Muscle of leg (tissue), 11 donors: ENCODE data around the gene ARHGDIB. TPM values are rescaled to one million over a fixed set of nuclear protein-coding genes. Genes with fewer than 3 reads are reported as not detected.

Experiments used
- DNase-seq: peaks from one replicate; pipeline ENCODE4 v3.0.0; 2013
- H3K27ac ChIP-seq: one replicate; pipeline ENCODE4 v1.5.1; 2013; ENCODE audit warnings: mild to moderate bottlenecking, low read length, control low read depth
- H3K27me3 ChIP-seq: one replicate; pipeline ENCODE4 v1.6.1; 2013; ENCODE audit warnings: low read length; ENCODE audit not compliant: control insufficient read depth, insufficient read depth
- H3K36me3 ChIP-seq: one replicate; pipeline ENCODE4 v1.6.1; 2013; ENCODE audit warnings: low read length; ENCODE audit not compliant: control insufficient read depth, insufficient read depth
- H3K4me1 ChIP-seq: one replicate; pipeline ENCODE4 v1.6.1; 2013; ENCODE audit warnings: low read length; ENCODE audit not compliant: control insufficient read depth, insufficient read depth
- H3K4me3 ChIP-seq: one replicate; pipeline ENCODE4 v1.5.1; 2013; ENCODE audit warnings: low read length, control low read depth
- H3K9me3 ChIP-seq: replicated peaks from 2 replicates; pipeline ENCODE4 v1.6.1; 2013; ENCODE audit warnings: low read depth, low read length; ENCODE audit not compliant: control insufficient read depth
- WGBS: methylation state at CpG from one replicate; pipeline ENCODE4 v1.1.5; 2013; ENCODE audit warnings: missing lambda C conversion rate; ENCODE audit not compliant: insufficient coverage; 5-methylcytosine and 5-hydroxymethylcytosine counted together
- polyA plus RNA-seq, 8 donors: library from polyadenylated mRNA; unstranded; fragments of 120-200 nt; gene quantifications; one replicate each; pipeline versions ENCODE4 v1.2.1 to v1.2.3, GENCODE V29; 2013; ENCODE audit warnings: inconsistent platforms in 1 of 8, low replicate concordance in 1 of 8; ENCODE audit not compliant: insufficient read length in 8 of 8, insufficient read depth in 1 of 8
- total RNA-seq: library from RNA; stranded (reverse); fragments of 120-200 nt; gene quantifications from one replicate; pipeline ENCODE4 v1.2.4, GENCODE V29; 2013

ARHGDIB gene
- total and polyA plus RNA-seq, 9 donors, result 37.8 to 47.6 (median 42.0) TPM

- H3K36me3 ChIP-seq, result no peaks in the 10 kb centered on the region
- WGBS, result 33% methylated on average over 1 of the region's 5 CpGs
- H3K4me3 ChIP-seq, result no peak overlapping the region
- H3K27me3 ChIP-seq, result no peaks in the 10 kb centered on the region
- peak overlapping the region; percentile 71 for H3K27ac ChIP-seq
- peak; percentile 70 for DNase-seq
- no peaks in the 10 kb centered on the region for H3K9me3 ChIP-seq
- H3K4me1 ChIP-seq, result no peaks in the 10 kb centered on the region
Observed at GRCh38 chr12:14905269-14906004, 56.0 kb downstream of the ARHGDIB start.

- Histone ChIP-seq H3K27ac (peak overlapping the region; percentile 71), H3K4me1 (no peaks in the 10 kb centered on the region), H3K4me3 (no peak overlapping the region), H3K9me3 (no peaks in the 10 kb centered on the region), H3K27me3 (no peaks in the 10 kb centered on the region), H3K36me3 (no peaks in the 10 kb centered on the region)
- no peak for DNase-seq
- WGBS, result 60% methylated on average over 5 of the region's 8 CpGs
Observed at GRCh38 chr12:14904854-14905253, 56.5 kb downstream of the ARHGDIB start.

GRCh38 chr12:14903386-14904098 is 57.9 kb downstream of the ARHGDIB start:
- Histone ChIP-seq H3K4me3 (no peak overlapping the region), H3K4me1 (no peaks in the 10 kb centered on the region), H3K36me3 (no peaks in the 10 kb centered on the region), H3K9me3 (no peaks in the 10 kb centered on the region), H3K27ac (no peak overlapping the region), H3K27me3 (no peaks in the 10 kb centered on the region)
- DNase-seq, result no peak
- 71% methylated on average over 1 of the region's 5 CpGs for WGBS

- WGBS, result 0% methylated on average over 1 of the region's 2 CpGs
Observed at GRCh38 chr12:14902465-14902864, 58.9 kb downstream of the ARHGDIB start.

GRCh38 chr12:14901228-14901562 is 60.2 kb downstream of the ARHGDIB start:
- H3K4me3 ChIP-seq, result no peak overlapping the region
- WGBS, result no CpG with 5 or more reads among the region's 1 CpG
- DNase-seq, result no peak
- no peaks in the 10 kb centered on the region for H3K27me3 ChIP-seq
- peaks cover 3% of the 10 kb centered on the region for H3K4me1 ChIP-seq
- H3K36me3 ChIP-seq, result no peaks in the 10 kb centered on the region
- no peak overlapping the region for H3K27ac ChIP-seq
- no peaks in the 10 kb centered on the region for H3K9me3 ChIP-seq

More at GRCh38 chr12:14902465-14902864, 58.9 kb downstream of the ARHGDIB start:
- Histone ChIP-seq H3K9me3 (no peaks in the 10 kb centered on the region), H3K4me3 (no peak overlapping the region), H3K36me3 (no peaks in the 10 kb centered on the region), H3K27me3 (no peaks in the 10 kb centered on the region), H3K4me1 (no peaks in the 10 kb centered on the region), H3K27ac (no peak overlapping the region)
- DNase-seq, result peak; percentile 66

DNA sequence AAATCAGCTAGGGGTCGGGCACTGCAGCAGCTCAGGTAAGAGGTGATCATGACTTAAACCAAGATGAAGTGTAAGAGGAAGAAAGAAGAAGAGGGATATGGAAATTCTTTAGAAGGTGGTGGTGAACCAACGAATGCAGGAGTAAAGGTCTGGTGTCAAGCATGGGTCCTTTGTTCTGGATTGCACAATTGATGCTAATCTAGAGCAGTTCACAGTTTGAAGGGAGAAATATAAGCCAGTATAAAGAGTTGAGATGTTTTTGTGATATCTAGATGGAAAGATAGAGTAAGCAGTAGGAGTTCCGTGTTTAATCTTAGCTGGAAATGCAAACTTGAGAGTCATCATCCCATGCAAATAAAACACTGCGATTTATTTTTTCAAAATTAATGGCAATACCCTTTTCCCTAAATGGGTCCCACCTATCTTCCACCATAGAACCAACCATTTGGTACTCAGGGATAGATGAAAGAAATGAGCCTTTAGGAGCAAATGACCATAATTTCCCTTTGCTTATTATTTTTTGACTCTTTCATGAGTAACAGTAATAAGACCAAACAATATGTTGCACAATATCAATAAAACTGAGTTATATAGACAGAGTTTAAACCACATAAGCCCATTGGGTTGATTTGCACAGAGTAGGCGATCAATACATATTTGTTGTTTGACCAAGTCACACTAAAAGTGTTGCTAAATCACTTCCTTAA is 60.7 kb downstream of the ARHGDIB start:
- H3K27ac ChIP-seq, result no peak overlapping the region
- no peak for DNase-seq
- no peaks in the 10 kb centered on the region for H3K9me3 ChIP-seq
- H3K4me3 ChIP-seq, result no peak overlapping the region
- peaks cover 3% of the 10 kb centered on the region for H3K4me1 ChIP-seq
- H3K36me3 ChIP-seq, result no peaks in the 10 kb centered on the region
- 82% methylated on average over 2 of the region's 5 CpGs for WGBS
- no peaks in the 10 kb centered on the region for H3K27me3 ChIP-seq

DNA sequence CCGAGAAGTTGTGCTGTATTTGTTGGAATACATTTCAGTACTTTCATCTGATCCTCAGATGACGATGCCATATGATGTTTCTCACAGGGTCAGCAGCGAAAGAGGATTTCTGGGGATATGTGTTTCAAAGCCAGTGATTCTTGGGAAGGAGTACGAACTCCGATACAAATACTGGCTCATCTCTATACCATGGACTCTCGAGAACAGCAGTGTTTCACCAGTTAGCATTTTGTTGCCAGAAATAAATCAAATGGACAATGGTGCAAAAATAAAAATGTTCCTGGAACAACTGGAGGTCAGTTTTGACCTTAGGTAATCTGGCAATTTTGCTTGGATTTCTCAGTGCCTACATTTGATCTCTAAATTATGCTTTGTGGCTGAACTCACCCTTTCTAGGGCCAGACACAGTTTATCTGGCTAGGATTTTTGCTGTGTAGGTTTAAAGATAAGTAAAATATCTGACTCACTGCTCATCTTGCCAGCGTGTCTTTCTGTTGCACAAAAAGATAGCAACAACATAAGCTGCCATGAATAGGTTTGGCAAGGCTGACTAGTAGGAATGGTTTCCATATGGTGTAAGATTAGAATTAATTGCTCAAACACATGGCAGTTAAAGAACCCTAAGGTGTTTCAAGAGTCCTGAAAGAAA is 64.8 kb downstream of the ARHGDIB start:
- WGBS, result no CpG with 5 or more reads among the region's 7 CpGs
- H3K27me3 ChIP-seq, result no peaks in the 10 kb centered on the region
- peaks cover 8% of the 10 kb centered on the region for H3K4me1 ChIP-seq
- no peaks in the 10 kb centered on the region for H3K9me3 ChIP-seq
- peak overlapping the region; percentile 85 for H3K27ac ChIP-seq
- DNase-seq, result peak; percentile 96
- no peaks in the 10 kb centered on the region for H3K36me3 ChIP-seq
- H3K4me3 ChIP-seq, result no peak overlapping the region

DNA sequence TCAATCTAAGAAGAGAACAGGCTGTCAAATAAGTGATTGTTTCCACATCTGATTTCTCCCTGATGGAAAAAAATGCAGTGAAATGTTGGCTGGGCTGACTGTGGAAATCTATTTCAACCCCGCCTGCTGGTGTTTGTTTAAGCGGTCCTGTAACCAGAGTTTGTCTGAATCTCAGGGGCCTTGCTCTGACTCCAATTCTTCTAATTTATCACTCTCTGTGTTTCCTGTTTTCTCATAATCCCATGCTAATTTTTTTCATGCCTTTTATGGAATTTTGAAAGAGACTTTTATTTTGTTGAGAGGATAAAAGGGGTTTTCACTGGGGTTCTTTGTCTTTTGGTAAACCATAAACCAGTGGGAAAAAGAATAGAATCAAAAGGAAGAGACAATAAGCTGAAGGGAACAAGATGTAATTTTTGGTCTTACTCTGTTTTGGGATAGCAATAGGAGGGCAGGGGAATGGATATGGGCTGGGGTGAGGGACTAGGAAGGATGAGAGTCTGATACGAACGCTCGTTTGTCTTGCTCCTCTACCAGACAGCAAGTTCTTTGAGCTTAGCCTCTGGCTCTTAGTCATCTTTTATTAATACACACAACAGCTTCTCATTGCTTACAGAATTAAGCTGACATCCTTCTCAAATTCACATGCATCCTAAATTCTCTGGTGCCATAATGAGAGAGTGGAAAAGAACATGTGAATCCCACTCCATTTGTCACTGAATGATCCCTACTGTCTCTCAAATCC is 67.7 kb downstream of the ARHGDIB start:
- peak; percentile 94 for DNase-seq
- WGBS, result no CpG with 5 or more reads among the region's 5 CpGs
- Histone ChIP-seq H3K27me3 (no peaks in the 10 kb centered on the region), H3K4me1 (peaks cover 8% of the 10 kb centered on the region), H3K27ac (peak overlapping the region; percentile 65), H3K36me3 (no peaks in the 10 kb centered on the region), H3K9me3 (no peaks in the 10 kb centered on the region), H3K4me3 (no peak overlapping the region)

- H3K9me3 ChIP-seq, result no peaks in the 10 kb centered on the region
- no CpG with 5 or more reads among the region's 7 CpGs for WGBS
- H3K36me3 ChIP-seq, result no peaks in the 10 kb centered on the region
- H3K27me3 ChIP-seq, result no peaks in the 10 kb centered on the region
- H3K4me3 ChIP-seq, result no peak overlapping the region
- DNase-seq, result peak; percentile 93
- H3K4me1 ChIP-seq, result peaks cover 8% of the 10 kb centered on the region
- peak overlapping the region; percentile 65 for H3K27ac ChIP-seq
Observed at GRCh38 chr12:14892726-14893505, 68.5 kb downstream of the ARHGDIB start.
